KMS-11 (cell line): ENCODE measurements around the gene FAM13A.
"Not testable (repeated sequence)": the region's sequence is repeated elsewhere in the genome, so short reads cannot be mapped to it uniquely, and the experiment has no call there.

Experiments
- H2AFZ ChIP-seq: fragments of 200-600 bp; sonication (generic); 2 replicates; pipeline ENCODE4 v1.6.1; 2016; ENCODE audit warnings: antibody characterized with exemption, mixed run types, low read depth
- H3K27ac ChIP-seq: fragments of 200-600 bp; sonication (generic); 2 replicates; pipeline ENCODE4 v1.6.1; 2016; ENCODE audit warnings: mild to moderate bottlenecking, mixed run types
- H3K27me3 ChIP-seq: fragments of 200-600 bp; sonication (generic); 2 replicates; pipeline ENCODE4 v1.6.1; 2017; ENCODE audit warnings: mild to moderate bottlenecking, low read depth, mixed run types, moderate library complexity; ENCODE audit not compliant: insufficient read depth
- H3K36me3 ChIP-seq: fragments of 200-600 bp; sonication (generic); 2 replicates; pipeline ENCODE4 v1.6.1; 2017; ENCODE audit warnings: mild to moderate bottlenecking, mixed run types; ENCODE audit not compliant: insufficient read depth
- H3K4me1 ChIP-seq: fragments of 200-600 bp; sonication (generic); 2 replicates; pipeline ENCODE4 v1.6.1; 2016; ENCODE audit warnings: mild to moderate bottlenecking, low read depth, mixed run types; ENCODE audit not compliant: poor library complexity, severe bottlenecking
- H3K4me2 ChIP-seq: fragments of 200-600 bp; sonication (generic); 2 replicates; pipeline ENCODE4 v1.7.0; 2016; ENCODE audit warnings: mild to moderate bottlenecking, mixed run types
- H3K4me3 ChIP-seq: fragments of 200-600 bp; sonication (generic); IDR thresholded peaks from 2 replicates; pipeline ENCODE4 v1.6.1; 2017; ENCODE audit warnings: low read depth, low read length, mixed read lengths; ENCODE audit not compliant: insufficient read depth
- H3K79me2 ChIP-seq: fragments of 200-600 bp; sonication (generic); 2 replicates; pipeline ENCODE4 v1.6.1; 2016; ENCODE audit warnings: low read depth, mixed run types; ENCODE audit not compliant: insufficient read depth
- H3K9ac ChIP-seq: fragments of 200-600 bp; sonication (generic); 2 replicates; pipeline ENCODE4 v1.6.1; 2016; ENCODE audit warnings: mild to moderate bottlenecking, mixed run types
- H4K20me1 ChIP-seq: fragments of 200-600 bp; sonication (generic); 2 replicates; pipeline ENCODE4 v1.6.1; 2016; ENCODE audit warnings: mild to moderate bottlenecking, mixed run types; ENCODE audit not compliant: insufficient read depth
- TF ChIP-seq, protein P1 (sequence below): fragments of 200-600 bp; sonication (generic); conservative IDR thresholded peaks from 2 replicates; pipeline ENCODE4 v1.6.1; 2017; ENCODE audit warnings: low read depth, mild to moderate bottlenecking, antibody characterized with exemption, low read length, moderate library complexity, mixed read lengths

The FAM13A gene

GRCh38 chr4:88908521-88908920, 148.5 kb downstream of the FAM13A start:
- TF ChIP-seq, protein P1, sequence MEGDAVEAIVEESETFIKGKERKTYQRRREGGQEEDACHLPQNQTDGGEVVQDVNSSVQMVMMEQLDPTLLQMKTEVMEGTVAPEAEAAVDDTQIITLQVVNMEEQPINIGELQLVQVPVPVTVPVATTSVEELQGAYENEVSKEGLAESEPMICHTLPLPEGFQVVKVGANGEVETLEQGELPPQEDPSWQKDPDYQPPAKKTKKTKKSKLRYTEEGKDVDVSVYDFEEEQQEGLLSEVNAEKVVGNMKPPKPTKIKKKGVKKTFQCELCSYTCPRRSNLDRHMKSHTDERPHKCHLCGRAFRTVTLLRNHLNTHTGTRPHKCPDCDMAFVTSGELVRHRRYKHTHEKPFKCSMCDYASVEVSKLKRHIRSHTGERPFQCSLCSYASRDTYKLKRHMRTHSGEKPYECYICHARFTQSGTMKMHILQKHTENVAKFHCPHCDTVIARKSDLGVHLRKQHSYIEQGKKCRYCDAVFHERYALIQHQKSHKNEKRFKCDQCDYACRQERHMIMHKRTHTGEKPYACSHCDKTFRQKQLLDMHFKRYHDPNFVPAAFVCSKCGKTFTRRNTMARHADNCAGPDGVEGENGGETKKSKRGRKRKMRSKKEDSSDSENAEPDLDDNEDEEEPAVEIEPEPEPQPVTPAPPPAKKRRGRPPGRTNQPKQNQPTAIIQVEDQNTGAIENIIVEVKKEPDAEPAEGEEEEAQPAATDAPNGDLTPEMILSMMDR, result no peak
- Histone ChIP-seq H2AFZ (no peak overlapping the region), H3K4me3 (no peak overlapping the region), H3K4me2 (no peak overlapping the region), H3K79me2 (no peaks in the 10 kb centered on the region), H3K27me3 (no peaks in the 10 kb centered on the region), H3K9ac (no peak overlapping the region), H3K36me3 (no peaks in the 10 kb centered on the region), H3K4me1 (no peaks in the 10 kb centered on the region), H3K27ac (no peak overlapping the region), H4K20me1 (no peaks in the 10 kb centered on the region)

- no peaks in the 10 kb centered on the region for H4K20me1 ChIP-seq
- no peak overlapping the region for H2AFZ ChIP-seq
- no peak overlapping the region for H3K27ac ChIP-seq
- no peak overlapping the region for H3K4me2 ChIP-seq
- no peaks in the 10 kb centered on the region for H3K27me3 ChIP-seq
- H3K79me2 ChIP-seq, result no peaks in the 10 kb centered on the region
- no peaks in the 10 kb centered on the region for H3K36me3 ChIP-seq
- H3K9ac ChIP-seq, result no peak overlapping the region
- H3K4me3 ChIP-seq, result no peak overlapping the region
- TF ChIP-seq, protein P1, result no peak
- H3K4me1 ChIP-seq, result no peaks in the 10 kb centered on the region
Measured at GRCh38 chr4:88908003-88908402, 149.0 kb downstream of the FAM13A start.

GRCh38 chr4:88907478-88907877, 149.5 kb downstream of the FAM13A start:
- Histone ChIP-seq H3K27me3 (no peaks in the 10 kb centered on the region), H3K27ac (no peak overlapping the region), H3K4me2 (no peak overlapping the region), H3K4me1 (no peaks in the 10 kb centered on the region), H4K20me1 (no peaks in the 10 kb centered on the region), H3K4me3 (no peak overlapping the region), H3K9ac (no peak overlapping the region), H2AFZ (no peak overlapping the region), H3K36me3 (no peaks in the 10 kb centered on the region), H3K79me2 (no peaks in the 10 kb centered on the region)
- TF ChIP-seq, protein P1, result no peak

- H3K79me2 ChIP-seq, H3K27ac ChIP-seq, H3K4me3 ChIP-seq, H3K27me3 ChIP-seq, H2AFZ ChIP-seq, H3K36me3 ChIP-seq, H3K4me1 ChIP-seq, H3K9ac ChIP-seq, H3K4me2 ChIP-seq, H4K20me1 ChIP-seq: not testable (repeated sequence)
Measured at GRCh38 chr4:88904240-88904639, 152.7 kb downstream of the FAM13A start.

GRCh38 chr4:88900432-88900831, 156.6 kb downstream of the FAM13A start:
- Histone ChIP-seq H2AFZ (no peak overlapping the region), H3K4me3 (no peak overlapping the region), H3K9ac (no peak overlapping the region), H4K20me1 (no peaks in the 10 kb centered on the region), H3K4me2 (no peak overlapping the region), H3K4me1 (no peaks in the 10 kb centered on the region), H3K36me3 (no peaks in the 10 kb centered on the region), H3K27ac (no peak overlapping the region), H3K27me3 (no peaks in the 10 kb centered on the region), H3K79me2 (no peaks in the 10 kb centered on the region)
- TF ChIP-seq, protein P1, result no peak
